Stimulated activated CD8-positive, alpha-beta memory T cell treated with anti-CD3 and anti-CD28 coated beads, Interleukin-15, amount 100 ng/mL, for 4 hours (primary cell): Measurements from ENCODE around the gene LDLRAD2.
"Not testable (repeated sequence)": the region's sequence is repeated elsewhere in the genome, so short reads cannot be mapped to it uniquely, and the experiment has no call there.

Source experiments
- DNase-seq, 2 donors: peaks; one replicate each; pipeline ENCODE4 v3.0.0-alpha.2; 2020; ENCODE audit warnings: low read depth in 2 of 2

The LDLRAD2 gene

DNA sequence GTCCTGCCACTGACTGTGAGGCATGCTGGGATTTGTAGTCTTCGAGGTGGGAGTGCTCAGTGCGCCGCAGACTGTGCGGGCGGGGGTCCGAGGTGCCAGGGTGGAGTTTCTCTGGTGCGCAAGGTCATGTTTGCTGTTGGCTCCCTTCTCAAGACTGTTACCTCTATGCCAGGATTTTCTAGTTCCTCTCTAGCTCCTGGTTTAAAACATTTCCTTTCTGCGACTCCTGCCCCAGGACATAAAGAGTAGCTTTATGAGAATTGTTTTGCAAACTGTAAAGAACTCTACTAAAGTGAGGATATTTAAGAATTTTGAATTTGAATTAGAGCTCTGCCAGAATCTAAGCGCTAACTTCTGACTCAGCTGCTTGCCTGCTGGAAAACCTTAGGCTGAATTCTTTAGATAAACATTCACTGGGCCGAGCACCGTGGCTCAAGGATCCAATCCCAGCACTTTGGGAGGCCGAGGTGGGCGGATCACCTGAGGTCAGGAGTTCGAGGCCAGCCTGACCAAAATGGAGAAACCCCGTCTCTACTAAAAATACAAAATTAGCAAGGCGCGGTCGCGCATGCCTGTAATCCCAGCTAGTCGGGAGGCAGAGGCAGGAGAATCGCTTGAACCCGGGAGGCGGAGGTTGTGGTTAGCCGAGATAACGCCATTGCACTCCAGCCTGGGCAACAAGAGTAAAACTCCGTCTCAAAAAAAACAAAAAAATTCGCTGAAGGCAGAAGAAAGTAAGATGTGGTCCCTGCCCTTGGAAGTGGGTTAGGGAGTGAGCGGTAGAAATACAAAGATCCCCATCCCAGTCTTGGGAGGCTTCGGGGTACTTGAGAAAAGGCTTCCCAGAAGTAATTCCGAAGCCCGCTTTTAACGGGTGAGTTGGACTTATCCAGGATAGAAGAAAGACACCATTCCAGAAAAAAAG is 28.1 kb upstream of the LDLRAD2 start:
- DNase-seq, result no peak

GRCh38 chr1:21785764-21786163 is 26.3 kb upstream of the LDLRAD2 start:
- DNase-seq, result not testable (repeated sequence)

DNA sequence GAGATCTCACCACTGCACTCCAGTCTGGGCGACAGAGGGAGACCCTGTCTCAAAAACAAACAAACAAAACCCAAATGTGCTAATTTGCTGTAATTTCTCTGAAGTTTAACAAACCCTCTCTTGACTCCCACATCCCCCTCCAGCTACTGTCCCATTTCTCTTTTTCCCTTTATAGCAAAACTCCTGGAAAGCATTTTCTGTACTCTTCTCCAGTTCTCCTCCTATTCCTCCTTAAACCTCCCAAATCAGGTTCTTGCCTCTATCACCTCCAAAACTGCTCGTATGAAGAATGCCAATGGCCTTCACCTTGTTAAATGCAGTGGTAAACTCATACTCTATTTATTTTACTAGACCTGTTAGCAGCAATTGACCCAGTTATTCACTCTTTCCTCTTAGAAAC is 25.4 kb upstream of the LDLRAD2 start:
- DNase-seq, result no peak

GRCh38 chr1:21793104-21793503 is 19.0 kb upstream of the LDLRAD2 start:
- DNase-seq, result no peak

- no peak for DNase-seq
Observed at GRCh38 chr1:21794656-21795055, 17.4 kb upstream of the LDLRAD2 start.

DNA sequence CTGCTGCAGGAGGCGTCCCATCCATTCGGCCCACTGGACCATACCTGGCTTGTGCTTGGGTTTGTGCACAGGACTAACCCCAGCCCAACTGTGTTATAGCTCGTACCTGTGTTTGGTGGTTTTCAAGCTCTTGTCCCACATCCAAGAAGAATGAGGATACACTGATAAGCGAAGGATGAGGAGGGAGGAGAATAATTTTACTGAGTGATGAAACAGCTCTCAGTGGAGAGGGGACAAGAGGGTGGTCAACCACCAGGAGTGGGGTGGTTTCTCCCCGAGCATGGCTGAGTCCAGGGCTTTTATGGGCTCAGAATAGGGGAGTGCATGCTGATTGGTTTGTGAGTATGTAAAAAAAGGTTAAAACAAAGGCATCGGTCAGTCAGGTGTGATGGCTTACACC is 17.0 kb upstream of the LDLRAD2 start:
- no peak for DNase-seq

DNA sequence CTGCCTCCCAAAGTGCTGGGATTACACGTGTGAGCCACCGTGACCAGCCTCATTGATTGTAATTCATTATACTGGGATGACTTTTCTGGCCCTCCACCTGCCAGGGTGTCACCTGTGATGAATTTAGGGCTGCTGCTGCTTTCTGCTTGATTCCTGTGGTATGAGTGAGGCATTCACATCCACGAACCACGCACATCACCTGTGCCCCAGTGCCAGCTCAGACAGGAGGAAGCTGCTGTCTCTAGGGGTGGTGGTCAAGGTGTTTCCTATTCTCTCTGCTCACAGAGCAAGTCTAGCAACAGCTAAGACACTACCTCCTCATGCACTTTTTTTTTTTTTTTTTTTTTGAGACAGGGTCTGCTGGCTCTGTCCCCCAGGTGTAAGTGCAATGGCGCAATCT is 12.3 kb upstream of the LDLRAD2 start:
- DNase-seq, result no peak

GRCh38 chr1:21801100-21801499 is 11.0 kb upstream of the LDLRAD2 start:
- no peak for DNase-seq

GRCh38 chr1:21804536-21804935 is 7.5 kb upstream of the LDLRAD2 start:
- no peak for DNase-seq

- DNase-seq, result no peak
Observed at GRCh38 chr1:21813542-21813941, 1.5 kb downstream of the LDLRAD2 start.

DNA sequence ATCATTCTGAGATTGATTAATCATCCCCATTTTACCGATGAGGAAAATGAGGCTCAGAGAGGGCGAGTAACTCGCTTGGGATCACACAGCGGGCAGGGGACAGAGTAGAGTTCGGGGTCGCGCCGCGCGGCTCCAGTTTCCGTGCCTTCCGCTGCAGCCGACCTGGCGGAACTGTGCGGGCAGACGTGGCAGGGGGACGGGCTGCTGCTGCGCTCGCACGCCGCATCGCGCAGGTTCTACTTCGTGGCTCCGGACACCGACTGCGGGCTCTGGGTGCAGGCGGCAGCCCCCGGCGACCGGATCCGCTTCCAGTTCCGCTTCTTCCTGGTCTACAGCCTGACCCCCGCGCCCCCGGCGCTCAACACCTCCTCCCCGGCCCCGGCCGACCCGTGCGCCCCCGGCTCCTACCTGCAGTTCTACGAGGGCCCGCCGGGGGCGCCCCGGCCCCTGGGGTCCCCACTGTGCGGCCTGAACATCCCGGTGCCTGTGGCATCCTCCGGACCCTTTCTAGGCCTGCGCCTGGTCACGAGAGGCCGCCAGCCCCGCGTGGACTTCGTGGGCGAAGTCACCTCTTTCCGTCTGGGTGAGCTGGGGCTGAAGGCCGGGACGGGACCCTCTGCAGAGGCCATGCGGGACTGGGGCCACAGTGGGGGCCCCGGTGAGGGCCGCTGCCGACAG is 2.3 kb downstream of the LDLRAD2 start:
- DNase-seq, result no peak

DNA sequence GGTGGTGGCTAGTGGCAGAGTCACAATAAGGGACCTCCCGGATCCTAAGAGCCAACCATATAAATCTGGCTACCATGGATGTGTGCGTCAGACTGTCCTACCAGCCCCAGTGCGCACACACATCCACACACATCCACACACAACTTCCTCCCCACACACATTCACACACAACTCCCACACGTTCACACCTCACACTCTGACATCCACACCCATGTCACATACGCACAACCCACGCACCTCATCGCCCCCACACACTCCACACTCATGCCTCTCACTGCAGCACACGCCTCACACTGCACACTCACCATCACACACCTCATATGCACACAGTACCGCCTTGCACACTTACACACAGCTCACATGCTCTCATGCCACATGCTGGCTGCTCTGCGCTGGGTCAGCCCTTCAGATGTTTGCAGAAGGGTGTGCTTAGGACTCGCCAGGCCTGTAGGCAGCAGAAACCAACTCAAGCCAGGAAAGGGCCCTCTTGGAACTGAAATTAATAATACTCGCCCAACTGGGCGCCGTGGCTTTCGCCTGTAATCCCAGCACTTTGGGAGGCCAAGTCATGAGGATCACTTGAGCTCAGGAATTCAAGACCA is 3.0 kb downstream of the LDLRAD2 start:
- no peak for DNase-seq

GRCh38 chr1:21815724-21816321 is 3.8 kb downstream of the LDLRAD2 start:
- DNase-seq, result no peak

GRCh38 chr1:21816602-21817302 is 4.7 kb downstream of the LDLRAD2 start:
- DNase-seq, result no peak

GRCh38 chr1:21818656-21819055 is 6.6 kb downstream of the LDLRAD2 start:
- no peak for DNase-seq

DNA sequence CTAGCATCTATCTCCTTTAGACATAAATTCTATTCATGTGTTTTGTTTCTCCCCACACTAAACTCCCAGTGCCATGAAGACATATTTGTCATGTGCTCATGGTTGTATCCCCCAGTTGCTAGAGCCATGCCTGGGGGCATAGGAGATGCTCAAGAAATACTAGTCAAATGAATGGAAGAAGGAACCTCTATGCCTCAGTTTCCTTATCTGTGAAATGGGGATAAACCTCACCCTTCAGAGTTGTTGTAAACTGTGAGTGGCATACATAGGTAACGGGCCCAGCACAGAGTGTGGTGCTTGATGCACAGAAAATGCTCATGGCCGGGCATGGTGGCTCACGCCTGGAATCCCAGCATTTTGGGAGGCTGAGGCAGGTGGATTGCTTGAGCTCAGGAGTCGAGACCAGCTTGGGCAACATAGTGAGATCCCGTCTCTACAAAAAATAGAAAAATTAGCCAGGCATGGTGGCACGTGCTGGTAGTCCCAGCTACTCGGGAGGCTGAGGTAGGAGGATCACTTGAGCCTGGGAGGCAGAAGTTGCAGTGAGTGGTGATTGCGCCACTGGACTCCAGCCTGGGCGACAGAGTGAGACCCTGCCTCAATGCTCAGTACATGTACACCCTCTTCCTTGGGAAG is 8.7 kb downstream of the LDLRAD2 start:
- DNase-seq, result no peak

DNA sequence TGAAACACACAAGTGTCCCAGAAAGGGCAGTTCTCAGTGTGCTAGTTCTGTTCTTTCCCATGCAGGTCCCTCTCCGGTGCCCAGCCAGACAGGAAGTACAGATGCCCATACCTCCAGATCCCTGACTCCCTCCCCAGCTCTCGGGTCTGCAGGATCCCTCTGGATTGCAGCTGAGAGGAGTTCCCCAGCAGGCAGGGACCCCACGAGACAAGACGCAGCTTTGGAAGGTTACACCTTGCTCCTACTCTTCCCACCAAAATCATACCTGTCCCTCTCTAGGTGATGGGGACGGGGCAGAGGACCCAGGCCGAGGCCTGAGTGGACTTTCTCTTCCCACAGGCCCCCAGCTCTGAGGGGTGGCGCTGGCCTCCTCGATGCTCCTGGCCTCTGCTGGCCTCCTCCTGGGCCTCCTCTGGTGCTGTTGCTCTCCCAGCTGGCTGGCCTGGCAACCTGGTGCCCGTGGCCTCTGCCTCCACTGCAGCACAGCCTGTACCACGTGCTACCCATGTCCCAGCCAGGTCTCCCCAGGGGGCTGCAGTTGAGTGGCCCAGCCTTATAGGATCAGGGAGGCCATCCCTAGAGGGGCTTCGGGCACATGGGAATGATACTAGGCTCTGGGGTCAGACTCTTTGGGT is 9.4 kb downstream of the LDLRAD2 start:
- no peak for DNase-seq

DNA sequence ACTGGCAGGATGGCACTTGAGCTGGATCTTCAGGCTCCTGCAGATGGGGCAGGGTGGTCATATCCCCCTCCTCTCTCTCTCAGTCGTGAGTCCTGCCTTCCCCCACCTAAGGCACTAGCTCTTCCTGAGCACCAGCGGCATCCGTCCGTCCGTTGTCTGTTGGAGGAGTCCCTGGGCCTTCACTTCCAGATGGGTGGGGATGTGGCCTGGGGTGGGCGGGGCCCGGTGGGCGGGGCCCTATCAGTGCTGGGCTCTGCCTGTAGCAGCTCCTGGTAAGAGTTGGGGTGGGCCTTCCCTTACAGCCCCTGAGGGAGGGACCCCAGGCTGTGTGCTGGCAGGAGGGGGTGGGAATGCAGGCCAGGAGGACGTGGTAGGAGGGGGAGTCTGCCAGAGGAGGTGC is 10.3 kb downstream of the LDLRAD2 start:
- DNase-seq, result no peak

DNA sequence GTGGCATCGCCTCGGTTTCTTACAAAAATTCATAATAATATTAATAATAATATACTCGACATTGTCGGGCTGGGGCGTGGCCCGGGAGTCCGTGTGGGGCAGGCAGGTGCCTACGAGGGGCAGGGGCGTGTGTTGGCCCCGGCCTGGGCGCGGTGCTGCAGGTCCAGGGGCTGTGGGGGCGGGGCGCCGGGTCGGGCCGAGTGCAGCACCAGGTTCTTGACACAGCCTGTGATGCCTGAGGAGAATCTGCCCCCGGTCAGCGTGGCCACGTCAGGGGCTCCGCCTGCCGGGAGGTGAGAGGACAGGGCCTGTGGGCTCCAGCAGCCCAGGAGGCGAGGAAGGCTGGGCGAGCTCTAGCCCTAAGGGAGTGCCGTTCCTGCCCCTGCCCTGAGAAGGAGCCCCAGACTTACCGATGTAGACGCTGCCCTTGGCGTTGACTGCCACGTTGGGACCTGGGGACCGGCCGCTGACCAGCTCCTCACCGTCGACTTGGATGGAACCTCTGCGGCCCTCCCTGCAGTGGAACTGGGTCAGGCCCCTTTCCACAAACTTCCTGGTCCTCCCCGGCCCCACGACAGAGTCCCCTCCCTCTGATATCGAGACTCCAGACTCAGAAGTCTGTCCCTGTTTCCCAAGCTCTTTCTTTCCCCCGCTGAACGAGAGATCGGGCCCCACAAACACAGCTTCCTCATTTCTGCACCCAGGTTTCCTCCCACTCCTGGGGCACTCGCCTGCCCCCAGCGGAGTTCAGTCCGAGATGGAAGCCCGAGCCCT is 11.3 kb downstream of the LDLRAD2 start:
- DNase-seq, result no peak
